HG03354 (cell line): Measurements from ENCODE around the gene SFXN4.
"Not testable (repeated sequence)": the region's sequence is repeated elsewhere in the genome, so short reads cannot be mapped to it uniquely, and the experiment has no call there.

Source experiments
- ATAC-seq: cut with Tn5 transposase; IDR thresholded peaks from one replicate; pipeline ENCODE4 v1.9.1; 2021; ENCODE audit warnings: mild to moderate bottlenecking; ENCODE audit not compliant: unreplicated experiment, poor library complexity, severe bottlenecking

The SFXN4 gene

DNA sequence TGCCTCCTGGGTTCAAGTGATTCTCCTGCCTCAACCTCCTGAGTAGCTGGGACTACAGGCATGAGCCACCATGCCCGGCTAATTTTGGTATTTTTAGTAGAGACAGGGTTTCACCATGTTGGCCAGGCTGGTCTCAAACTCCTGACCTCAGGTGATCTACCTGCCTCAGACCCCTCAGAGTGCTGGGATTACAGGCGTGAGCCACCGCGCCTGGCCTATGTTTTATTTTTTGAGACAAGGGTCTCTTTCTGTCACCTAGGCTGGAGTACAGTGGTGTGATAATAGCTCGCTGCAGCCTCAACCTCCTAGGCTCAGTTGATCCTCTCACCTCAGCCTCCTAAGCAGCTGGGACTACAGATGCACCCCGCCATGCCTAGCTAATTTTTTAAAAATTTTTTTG is 13.9 kb downstream of the SFXN4 start:
- ATAC-seq, result not testable (repeated sequence)

DNA sequence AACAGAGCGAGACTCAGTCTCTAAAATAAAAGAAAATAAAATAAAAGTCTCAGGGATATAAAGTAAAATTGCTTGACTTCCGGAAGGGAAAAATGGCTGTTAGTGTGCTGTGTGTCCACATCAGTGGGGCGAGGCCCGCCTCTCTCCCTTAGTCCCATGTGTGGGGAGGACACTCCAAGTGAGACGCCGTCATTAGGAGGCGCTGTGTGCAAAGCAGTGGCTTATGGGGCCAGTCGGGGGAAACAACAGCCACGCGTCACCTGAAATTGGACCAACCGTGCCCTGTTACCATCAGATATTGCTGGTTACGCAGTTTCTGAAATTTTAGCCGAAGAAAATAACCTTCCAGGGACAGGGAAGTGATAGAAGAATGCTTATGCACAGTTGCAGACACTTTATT is 15.8 kb downstream of the SFXN4 start:
- no peak for ATAC-seq

DNA sequence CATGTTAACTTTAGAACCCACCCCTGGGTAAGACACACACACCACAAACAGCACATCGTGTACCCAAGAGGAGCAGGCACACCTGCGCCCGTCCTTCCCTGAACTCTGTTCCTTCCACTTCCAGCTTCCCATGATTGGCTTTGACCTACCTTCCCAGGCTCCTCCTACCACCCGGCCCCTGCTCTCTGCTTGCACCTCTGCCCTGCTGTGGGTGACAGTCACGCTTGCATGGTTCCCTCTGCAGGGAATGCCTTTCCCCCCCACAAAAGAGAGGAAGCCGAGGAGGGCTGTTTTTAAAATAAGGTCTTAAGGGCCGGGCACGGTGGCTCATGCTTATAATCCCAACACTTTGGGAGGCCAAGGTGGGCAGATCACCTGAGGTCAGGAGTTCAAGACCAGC is 16.4 kb downstream of the SFXN4 start:
- no peak for ATAC-seq

DNA sequence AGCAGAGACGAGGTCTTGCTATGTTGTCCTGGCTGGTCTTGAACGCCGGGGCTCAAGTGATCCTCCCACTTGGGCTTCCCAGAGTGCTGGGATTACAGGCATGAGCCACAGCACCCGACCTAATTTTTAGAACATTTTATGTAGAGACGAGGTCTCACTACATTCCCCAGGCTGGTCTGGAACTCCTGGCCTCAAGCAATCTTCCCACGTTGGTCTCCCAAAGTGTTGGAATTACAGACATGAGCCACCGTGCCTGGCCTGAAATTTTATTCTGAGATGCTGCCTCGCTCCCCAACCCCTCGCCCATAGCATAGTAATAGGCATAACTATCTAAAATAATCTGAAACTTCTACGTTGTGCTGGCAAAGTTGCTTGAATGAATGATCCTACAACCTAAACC is 21.9 kb downstream of the SFXN4 start:
- no peak for ATAC-seq

DNA sequence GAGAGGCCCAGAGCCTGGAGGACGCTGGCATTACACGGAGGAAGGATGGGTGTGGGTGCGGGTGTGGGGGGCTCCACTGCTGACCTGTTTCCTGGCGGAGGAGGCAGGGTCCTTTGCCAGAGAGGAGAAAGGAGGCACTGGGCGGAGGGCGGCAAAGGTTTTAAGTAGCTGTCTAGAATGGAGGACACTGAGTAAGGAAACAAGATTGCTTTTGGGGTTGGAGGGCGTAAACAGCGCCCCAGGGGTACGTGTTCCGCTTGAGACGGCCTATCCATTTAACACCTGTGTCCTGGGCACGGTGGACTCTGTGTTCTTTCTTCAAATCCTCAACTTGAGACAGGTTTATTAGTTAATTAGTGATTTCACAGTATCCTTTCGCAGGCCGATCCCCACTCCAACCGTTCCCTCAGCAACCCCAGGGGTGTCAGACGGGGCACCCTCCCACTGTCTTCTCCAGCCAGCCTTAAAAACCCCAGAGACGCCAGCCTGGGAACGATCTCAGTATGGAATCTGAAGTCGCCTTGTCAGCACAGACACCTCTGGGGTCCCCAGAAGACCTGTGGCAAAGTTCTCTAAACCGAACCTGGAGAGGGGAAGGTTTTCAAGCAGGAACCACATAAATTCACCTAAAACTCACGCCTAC is 24.8 kb downstream of the SFXN4 start:
- ATAC-seq, result no peak

DNA sequence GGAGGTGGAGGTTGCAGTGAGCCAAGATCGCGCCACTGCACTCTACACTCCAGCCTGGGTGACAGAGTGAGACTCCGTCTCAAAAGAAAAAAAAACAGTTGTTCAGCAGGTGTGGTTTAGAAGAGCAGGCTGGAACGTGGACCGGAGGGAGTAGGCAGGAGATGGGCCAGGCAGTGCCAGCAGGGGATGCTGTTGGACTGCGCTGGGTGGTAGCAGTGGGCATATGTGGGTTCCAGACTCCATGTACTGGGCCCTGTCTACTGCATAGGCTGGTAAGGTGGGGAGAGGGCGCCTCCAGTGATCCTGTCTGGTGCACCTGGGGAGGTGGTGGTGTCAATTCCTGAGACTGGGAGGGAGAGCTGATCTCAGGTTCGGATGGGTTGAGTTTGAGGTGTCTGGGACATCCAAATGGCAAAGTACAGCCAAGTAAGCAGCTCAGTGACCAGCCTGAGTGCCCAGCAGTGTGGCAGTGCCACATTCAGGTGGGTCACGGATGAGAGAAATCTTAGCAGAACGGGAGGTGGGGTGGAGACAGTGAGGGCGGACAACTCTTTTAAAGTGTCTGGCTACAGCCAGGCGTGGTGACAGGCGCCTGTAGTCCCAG is 25.9 kb downstream of the SFXN4 start:
- no peak for ATAC-seq

DNA sequence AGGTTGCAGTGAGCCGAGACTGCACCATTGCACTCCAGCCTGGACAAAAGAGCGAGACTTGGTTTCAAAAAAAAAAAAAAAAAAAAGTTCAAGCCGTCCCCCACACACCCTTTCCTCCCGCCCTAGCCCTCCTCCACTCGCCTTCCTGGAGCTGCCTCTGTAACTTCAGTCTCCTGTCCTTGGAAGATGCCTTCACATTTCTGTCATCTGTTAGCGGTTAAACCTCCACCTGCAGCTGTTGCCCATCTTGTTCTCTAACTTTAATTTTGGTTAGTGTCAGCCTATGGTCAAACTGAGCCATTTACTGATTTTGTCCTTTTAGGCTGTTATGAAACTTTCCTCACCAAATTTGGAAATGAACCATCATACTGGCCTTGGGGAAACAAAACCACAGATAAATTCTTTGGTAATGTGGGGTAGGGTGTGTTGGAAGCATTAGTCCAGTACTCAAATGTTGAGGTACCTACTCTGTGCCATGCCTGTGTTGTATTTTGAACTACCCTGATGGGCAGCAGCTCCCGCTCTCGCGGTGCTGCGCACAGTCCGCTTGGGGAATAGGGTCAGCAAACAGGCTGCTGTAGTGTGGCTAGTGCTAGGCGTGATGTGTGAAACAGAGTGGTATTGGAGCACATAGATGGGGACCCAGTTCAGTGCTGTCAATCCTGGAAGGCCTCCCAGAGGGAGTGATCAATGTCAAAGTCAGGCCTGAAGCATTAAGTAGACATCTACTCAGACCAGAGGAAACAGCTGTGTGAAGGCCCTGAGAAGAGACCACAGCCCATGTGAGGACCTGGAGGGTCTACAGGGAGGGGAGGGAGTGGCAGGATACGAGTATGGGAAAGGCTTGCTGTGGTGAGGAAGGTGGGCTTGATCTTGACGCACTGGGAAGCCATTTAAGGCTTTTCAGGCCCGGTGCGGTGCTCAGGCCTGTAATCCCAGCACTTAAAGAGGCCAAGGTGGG is 26.9 kb downstream of the SFXN4 start:
- no peak for ATAC-seq

DNA sequence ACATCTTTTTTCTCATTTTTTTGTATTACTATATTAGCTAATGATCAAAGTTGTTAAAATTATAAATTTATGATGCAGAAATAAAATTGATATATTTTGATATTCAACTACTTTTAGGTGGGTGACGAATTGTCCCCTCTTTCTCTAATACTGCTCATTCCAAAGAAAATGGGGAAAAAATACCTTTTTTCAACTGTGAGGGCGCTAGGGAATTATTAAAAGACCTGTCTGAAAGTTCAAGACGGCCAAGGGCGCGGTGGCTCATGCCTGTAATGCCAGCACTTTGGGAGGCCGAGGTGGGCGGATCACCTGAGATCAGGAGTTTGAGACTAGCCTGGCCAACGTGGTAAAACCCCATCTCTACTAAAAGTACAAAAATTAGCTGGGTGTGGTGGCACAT is 27.6 kb downstream of the SFXN4 start:
- ATAC-seq, result not testable (repeated sequence)

DNA sequence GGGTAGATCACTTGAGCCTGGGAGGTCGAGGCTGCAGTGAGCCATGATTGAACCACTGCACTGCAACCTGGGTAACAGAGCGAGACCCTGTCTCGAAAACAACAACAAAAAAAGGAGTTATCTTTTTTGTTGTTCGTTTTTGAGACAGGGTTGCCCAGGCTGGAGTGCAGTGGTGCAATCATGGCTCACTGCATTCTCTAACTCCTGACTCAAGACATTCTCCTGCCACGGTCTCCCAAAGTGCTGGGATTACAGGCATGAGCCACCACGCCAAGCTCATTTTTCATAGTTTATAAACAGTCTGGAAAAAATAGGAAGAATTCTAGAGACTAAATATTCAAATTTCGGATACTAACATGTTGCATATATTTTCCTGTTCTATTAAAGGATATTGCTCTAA is 29.4 kb downstream of the SFXN4 start:
- no peak for ATAC-seq

DNA sequence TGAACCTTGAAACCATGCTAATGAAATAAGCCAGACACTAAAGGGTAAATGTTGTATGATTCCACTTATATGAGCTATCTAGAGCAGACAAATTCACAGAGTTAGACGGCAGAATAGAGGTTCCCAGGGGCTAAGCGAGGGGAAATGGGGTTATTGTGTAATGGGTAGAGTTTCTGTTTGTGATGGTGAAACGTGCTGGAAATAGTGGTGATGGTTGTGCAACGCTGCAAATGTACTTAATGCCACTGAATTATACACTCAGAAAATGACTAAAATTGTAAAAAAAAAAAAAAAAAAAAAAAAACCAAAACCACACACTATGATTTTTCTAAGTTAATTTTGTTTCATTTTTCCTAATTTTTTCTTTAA is 30.0 kb downstream of the SFXN4 start:
- ATAC-seq, result no peak

DNA sequence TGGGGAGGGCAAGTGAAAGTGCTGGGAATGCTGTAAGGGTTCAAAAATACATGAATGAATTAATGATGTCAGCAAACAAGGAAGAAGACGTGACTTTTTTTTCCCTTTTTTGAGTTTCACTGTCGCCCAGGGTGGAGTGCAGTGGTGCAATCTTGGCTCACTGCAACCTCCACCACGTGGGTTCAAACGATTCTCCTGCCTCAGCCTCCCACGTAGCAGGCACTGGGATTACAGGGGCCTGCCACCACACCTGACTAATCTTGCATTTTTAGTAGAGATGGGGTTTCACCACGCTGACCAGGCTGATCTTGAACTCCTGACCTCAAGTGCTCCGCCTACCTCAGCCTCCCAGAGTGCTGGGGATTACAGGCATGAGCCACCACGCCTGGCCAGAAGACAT is 31.6 kb downstream of the SFXN4 start:
- no peak for ATAC-seq

DNA sequence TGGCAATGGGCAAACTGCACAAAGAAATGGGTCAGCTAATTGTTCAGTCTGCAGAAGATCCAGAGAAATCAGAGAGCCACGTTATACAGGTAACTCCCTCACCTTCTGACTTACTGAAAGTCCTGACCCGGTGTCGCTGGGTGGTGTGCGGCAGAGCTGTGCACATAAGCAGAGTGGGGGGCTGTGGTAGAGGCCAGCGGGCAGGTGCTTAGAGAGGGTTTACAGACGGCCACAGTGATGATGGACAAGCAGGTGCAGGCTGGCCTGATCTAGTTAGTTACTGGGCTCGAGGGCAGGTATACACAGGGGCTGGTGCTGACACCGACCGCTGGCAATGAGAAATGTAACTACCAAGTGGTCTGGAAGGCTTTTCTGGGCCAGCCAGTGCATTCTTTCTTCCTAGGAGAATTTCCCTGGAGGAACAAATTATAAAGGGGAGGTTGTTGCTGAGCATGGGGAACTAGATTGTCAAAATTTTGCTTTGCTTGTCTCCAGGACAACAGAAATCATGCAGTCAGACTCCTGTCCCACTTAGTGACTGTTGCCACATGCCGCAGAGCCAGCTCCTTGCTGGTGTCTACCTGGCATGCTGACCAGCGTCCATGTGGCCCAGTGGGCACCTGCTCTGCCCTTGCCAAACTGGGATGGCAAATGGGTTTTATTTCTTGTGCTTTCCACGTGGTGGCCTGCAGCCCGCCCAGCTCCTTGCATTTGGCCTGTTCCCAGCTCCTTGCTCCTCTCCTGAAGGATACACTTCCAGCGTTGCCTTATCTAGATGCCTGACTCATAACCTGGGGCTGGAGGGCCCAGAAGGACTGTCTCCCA is 32.8 kb downstream of the SFXN4 start:
- ATAC-seq, result no peak

DNA sequence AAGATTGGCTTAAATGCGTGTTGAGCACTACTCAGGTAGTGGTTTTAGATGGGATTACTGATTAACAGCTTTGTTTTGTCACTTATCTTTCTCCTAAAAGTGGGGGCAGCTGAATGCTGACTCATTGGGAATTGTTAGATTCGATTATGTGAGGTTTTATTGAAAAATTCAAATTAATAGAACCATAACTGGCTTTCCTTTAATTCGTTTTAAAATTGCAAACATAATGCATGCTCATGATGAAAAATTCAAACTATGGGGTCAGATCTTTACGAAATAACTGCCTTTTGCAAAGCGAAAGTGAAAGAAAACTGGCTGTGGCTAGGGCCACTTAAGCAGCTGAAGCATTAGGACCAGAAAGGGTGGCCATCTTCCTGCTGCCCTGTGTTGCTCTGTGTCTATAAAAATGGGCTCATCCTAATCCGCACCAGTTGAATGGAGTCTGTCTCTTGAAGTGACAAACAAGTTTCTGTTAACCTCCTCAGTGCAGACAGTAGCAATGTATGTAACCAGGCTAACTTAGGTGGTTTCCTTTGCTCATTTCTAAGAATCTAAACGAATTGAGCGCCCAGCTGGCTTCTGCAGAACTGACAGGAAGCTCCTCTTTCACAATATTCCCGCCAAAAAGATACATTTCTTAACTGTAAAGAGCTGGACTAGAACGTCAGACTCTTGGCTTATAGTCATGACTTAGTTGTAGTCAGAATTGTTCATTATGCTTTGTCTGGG is 33.8 kb downstream of the SFXN4 start:
- peak; percentile 81 for ATAC-seq

DNA sequence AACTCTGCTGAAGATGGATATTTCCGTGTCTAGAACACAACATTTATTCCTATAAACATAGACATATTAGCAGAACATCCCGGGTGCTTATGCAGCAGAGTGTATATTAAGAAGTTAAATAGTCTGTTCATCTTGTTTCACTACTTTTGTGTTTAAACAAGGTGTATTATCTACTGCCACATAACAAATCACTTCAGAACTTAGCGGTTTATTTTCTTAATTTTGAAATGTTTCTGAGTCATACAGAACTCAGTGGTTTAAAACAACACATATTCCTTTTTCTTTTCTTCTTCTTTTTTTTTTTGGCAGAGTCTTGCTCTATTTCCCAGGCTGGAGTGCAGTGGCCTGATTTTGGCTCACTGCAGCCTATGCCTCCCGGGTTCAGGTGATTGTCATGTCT is 35.8 kb downstream of the SFXN4 start:
- ATAC-seq, result no peak

DNA sequence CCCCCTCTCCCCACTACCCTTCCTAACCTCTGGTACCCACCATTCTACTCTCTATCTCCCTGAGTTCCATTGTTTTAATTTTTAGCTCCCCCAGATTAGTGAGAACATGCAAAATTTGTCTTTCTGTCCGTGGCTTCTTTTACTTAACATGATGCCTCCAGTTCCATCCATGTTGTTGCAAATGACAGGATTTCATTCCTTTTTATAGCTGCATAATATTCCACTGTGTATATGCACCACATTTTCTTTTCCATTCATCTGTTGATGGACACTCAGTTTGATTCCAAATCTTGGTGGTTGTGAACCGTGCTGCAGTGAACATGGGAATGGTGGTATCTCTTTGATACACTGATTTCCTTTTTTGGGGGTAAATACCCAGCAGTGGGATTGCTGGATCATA is 39.6 kb downstream of the SFXN4 start:
- no peak for ATAC-seq

DNA sequence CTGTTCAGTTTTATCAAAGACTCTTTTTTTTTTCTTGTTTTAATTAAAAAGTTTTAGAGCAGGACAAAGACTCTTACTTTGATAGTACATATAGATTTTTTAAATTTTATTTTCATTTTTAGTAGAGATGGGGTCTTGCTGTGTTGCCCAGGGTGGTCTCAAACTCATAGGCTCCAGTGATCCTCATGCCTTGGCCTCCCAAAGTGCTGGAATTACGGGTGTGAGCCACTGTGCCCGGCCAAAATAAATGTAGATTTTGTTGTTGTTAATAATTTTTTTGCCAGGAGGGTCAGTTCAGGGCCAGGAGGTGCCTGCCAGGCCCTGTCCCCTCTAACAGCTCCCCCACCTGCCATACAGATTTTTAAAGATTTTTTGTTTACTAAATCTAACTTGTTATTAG is 44.6 kb downstream of the SFXN4 start:
- no peak for ATAC-seq

DNA sequence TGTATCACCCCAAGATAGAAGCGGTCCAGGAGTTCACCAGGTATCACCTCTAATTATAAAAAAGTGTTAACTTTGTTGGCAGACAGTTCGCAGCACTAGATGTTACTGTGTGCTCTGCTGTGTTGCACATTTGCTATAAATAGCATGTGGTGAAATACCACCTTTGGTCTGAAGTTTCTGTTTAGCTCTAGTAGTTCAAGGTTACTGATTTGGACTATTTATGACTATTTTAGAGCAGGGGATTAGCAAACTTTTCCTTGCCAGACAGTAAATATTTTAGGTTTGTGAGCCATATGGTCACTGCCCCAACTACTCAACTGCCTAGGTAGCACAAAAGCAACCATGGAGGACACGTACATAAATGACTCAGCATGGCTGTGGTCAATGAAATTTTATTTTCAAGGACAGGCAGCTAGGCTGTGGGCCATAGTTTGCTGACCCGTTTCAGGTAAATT is 45.1 kb downstream of the SFXN4 start:
- peak; percentile 93 for ATAC-seq

DNA sequence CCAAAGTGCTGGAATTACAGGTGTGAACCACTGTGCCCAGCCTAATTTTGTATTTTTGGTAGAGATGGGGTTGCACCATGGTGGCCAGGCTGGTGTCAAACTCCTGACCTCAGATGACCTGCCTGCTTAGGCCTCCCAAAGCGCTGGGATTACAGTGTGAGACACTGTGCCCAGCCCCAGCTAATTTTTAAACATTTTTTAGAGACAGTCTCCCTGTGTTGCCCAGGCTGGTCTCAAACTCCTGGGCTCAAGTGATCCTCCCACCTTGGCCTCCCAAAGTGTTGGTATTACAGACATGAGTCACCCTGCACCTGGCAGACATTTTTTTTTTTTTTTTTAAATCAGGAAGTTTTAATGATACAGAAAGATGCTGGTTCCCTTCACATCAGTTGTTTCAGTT is 46.1 kb downstream of the SFXN4 start:
- ATAC-seq, result no peak

DNA sequence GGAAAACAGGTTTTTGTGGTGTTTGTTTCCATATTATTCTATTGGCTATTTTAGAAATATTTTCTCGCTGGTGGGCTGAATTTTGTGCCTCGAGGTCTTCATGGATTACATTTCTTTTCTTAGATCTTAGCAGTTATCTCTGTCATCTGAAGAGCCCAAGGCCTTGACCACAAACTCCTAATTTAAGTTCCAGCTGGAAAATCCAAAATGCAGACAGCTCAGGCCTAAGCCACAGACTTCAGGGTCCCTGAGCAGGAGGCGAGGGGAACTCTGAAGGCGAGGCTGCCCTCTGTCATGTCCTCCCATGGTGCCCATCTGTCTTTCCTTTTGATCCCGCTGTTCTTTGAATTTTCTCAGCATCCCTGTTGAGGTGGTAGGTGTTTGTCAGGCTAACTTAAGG is 47.3 kb downstream of the SFXN4 start:
- ATAC-seq, result no peak
